ENCODE data around the gene CREB3L2. TPM values are rescaled to one million over a fixed set of nuclear protein-coding genes. Genes with fewer than 3 reads are reported as not detected.

The CREB3L2 gene
- total RNA-seq, 4 donors from 2014 or later, result 10.9 to 24.5 (median 14.1) TPM

DNA sequence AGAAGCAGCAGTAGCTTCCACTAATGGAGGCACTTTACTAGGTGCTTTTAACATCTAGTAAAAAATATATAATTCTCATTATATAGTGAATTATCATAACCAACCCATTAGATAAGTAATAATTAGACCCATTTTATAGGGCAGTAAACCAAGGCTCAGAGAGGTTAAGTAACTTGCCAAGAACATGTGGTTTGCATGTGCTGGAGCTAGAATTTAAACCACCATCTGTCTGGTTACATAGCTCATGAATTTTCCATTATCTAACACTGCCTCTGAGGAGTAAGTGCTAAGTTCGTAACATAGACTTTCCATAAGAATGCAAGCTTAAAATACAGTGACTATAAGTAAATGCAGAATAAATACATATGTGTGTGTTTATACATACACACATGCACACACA lies 41.9 kb downstream of the CREB3L2 start:
- H3K4me3 ChIP-seq, result no peak overlapping the region
- H3K9me3 ChIP-seq, result no peaks in the 10 kb centered on the region
- no peaks in the 10 kb centered on the region for H3K27me3 ChIP-seq
- WGBS, result 91% methylated on average over 1 of the region's 1 CpG
- TF ChIP-seq POLR2A (IDR thresholded peaks at IDR 0.05), result no peak
- TF ChIP-seq, protein P1, sequence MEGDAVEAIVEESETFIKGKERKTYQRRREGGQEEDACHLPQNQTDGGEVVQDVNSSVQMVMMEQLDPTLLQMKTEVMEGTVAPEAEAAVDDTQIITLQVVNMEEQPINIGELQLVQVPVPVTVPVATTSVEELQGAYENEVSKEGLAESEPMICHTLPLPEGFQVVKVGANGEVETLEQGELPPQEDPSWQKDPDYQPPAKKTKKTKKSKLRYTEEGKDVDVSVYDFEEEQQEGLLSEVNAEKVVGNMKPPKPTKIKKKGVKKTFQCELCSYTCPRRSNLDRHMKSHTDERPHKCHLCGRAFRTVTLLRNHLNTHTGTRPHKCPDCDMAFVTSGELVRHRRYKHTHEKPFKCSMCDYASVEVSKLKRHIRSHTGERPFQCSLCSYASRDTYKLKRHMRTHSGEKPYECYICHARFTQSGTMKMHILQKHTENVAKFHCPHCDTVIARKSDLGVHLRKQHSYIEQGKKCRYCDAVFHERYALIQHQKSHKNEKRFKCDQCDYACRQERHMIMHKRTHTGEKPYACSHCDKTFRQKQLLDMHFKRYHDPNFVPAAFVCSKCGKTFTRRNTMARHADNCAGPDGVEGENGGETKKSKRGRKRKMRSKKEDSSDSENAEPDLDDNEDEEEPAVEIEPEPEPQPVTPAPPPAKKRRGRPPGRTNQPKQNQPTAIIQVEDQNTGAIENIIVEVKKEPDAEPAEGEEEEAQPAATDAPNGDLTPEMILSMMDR (IDR thresholded peaks at IDR 0.05), result no peak
- peaks cover 41% of the 10 kb centered on the region for H3K4me1 ChIP-seq
- no peak for DNase-seq (ENCODE audit: low spot score in 2 of 2)
- no peaks in the 10 kb centered on the region for H3K36me3 ChIP-seq
- H3K27ac ChIP-seq, result no peak overlapping the region

DNA sequence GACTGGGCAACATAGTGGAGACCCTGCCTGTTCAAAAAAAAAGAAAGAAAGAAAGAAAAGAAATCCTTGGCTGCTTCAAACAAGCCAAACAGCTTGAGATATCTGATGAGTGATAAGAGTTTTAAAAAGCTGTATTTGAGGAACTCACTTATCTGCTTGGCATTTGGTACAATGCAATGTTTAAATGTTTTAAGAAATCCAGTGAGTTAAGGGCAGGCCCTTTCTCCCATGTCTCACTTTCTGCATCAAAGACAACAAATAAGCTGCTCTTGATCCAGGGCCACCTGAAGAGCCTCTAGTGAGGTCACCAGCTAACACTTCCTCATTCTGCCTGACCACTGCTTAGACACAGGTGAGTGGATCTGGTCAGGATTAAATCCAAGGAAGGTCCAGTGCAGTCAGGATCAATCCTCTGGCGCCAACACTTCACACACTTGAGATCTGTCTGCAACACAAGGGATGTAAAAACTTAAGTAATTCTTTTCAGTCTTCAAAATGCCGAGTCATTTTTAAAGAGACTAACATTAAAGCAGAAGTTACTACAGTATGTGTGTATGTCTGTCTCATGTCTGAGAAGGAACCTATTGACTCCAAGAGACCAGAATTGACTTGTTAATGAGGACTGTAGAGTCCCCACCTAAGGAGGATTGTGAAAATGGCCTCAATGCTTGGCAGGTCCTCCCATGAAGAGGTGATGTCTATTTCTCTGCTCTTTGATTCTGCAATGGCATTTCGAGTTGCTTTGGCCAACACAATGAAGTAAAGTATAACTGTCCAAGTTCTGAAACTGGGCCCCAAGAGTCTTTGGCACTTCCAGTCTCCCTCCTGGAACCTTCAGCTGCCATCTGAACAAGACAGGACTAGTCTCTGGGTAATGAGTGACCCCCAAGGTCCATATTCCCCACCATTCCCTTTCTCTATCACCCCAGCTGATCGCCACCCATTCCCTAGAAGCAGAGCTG lies 43.1 kb downstream of the CREB3L2 start:
- DNase-seq (ENCODE audit: low spot score in 2 of 2), result no peak
- H3K27me3 ChIP-seq, result no peaks in the 10 kb centered on the region
- H3K4me1 ChIP-seq, result peaks cover 47% of the 10 kb centered on the region
- H3K9me3 ChIP-seq, result no peaks in the 10 kb centered on the region
- no peaks in the 10 kb centered on the region for H3K36me3 ChIP-seq
- H3K4me3 ChIP-seq, result no peak overlapping the region
- no peak for TF ChIP-seq POLR2A (IDR thresholded peaks at IDR 0.05)
- TF ChIP-seq, protein P1 (IDR thresholded peaks at IDR 0.05), result no peak
- TF ChIP-seq POLR2AphosphoS5 (IDR thresholded peaks at IDR 0.05), result no peak
- no peak for TF ChIP-seq EP300 (IDR thresholded peaks at IDR 0.05)
- WGBS, result 76% methylated on average over 4 of the region's 4 CpGs
- peak overlapping the region; percentile 16 for H3K27ac ChIP-seq

DNA sequence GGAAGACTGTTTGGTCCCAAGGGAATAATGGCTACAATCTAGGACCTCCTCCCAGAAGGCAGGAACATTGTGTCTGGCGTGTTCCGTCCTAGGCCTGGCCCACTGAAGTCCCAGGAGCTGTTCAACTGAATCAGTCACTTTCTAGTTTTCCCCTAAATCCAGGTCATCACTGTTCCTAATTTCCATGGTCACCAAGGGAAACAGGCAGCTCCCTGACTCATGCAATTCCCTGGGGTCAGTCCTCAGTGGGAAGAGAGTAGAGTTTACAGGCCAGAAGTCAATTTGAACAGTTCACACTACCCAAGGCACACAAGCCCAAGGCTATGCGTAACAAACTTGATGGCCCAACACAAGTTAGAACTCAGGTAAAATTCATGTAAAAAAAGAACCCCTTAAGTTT lies 44.0 kb downstream of the CREB3L2 start:
- TF ChIP-seq, protein P1 (IDR thresholded peaks at IDR 0.05), result no peak
- TF ChIP-seq POLR2AphosphoS5 (IDR thresholded peaks at IDR 0.05) (no peak), EP300 (IDR thresholded peaks at IDR 0.05) (no peak), POLR2A (IDR thresholded peaks at IDR 0.05) (no peak)
- H3K4me1 ChIP-seq, result peaks cover 46% of the 10 kb centered on the region
- no peak for DNase-seq (ENCODE audit: low spot score in 2 of 2)
- no peaks in the 10 kb centered on the region for H3K27me3 ChIP-seq
- no peaks in the 10 kb centered on the region for H3K9me3 ChIP-seq
- peak overlapping the region; percentile 16 for H3K27ac ChIP-seq
- H3K36me3 ChIP-seq, result no peaks in the 10 kb centered on the region
- no peak overlapping the region for H3K4me3 ChIP-seq
- 59% methylated on average over 3 of the region's 3 CpGs for WGBS

- no peak for DNase-seq (ENCODE audit: low spot score in 2 of 2)
- no peak for TF ChIP-seq EP300 (IDR thresholded peaks at IDR 0.05)
- no peak for TF ChIP-seq POLR2A (IDR thresholded peaks at IDR 0.05)
- TF ChIP-seq, protein P1 (IDR thresholded peaks at IDR 0.05), result no peak
- no peak for TF ChIP-seq POLR2AphosphoS5 (IDR thresholded peaks at IDR 0.05)
- Histone ChIP-seq H3K36me3 (no peaks in the 10 kb centered on the region), H3K9me3 (no peaks in the 10 kb centered on the region), H3K27me3 (no peaks in the 10 kb centered on the region), H3K4me1 (peaks cover 44% of the 10 kb centered on the region), H3K4me3 (no peak overlapping the region), H3K27ac (no peak overlapping the region)
- 87% methylated on average over 5 of the region's 5 CpGs for WGBS
These were observed 45.3 kb downstream of the CREB3L2 start for GRCh38 chr7:137956591-137956990.

DNA sequence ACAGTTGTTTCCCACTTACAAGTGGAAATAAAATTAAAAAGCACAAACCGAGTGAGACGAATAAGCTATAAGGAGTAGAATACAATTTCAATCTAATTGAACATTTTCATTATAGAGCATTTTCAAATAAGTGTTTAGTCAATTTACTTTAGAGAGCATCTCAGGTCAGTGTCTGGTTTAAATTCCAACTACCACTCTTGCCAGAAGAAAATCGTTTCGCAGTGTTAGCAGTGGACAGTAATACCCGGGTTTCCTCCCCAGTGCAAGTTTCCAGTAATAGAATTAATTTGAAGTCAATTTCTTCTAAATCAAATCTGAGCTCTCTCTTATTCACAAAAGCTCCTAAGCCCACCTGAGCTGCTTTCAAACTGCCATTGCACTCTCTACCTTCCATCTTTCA lies 45.7 kb downstream of the CREB3L2 start:
- no peak overlapping the region for H3K27ac ChIP-seq
- no peaks in the 10 kb centered on the region for H3K36me3 ChIP-seq
- no peaks in the 10 kb centered on the region for H3K9me3 ChIP-seq
- peaks cover 42% of the 10 kb centered on the region for H3K4me1 ChIP-seq
- no peaks in the 10 kb centered on the region for H3K27me3 ChIP-seq
- DNase-seq (ENCODE audit: low spot score in 2 of 2), result no peak
- H3K4me3 ChIP-seq, result no peak overlapping the region
- 67% methylated on average over 5 of the region's 5 CpGs for WGBS
- no peak for TF ChIP-seq POLR2AphosphoS5 (IDR thresholded peaks at IDR 0.05)
- TF ChIP-seq, protein P1 (IDR thresholded peaks at IDR 0.05), result no peak
- TF ChIP-seq POLR2A (IDR thresholded peaks at IDR 0.05), result no peak
- TF ChIP-seq EP300 (IDR thresholded peaks at IDR 0.05), result no peak

All from suprapubic skin (tissue), 4 donors.